HL-60 (cell line): ENCODE measurements around the gene ADGRB3.

Experiments used
- GABPA ChIP-seq: IDR thresholded peaks from 2 replicates; pipeline ENCODE4 v1.6.1; 2012; ENCODE audit warnings: low read depth
- POLR2AphosphoS5 ChIP-seq: IDR thresholded peaks from 2 replicates; pipeline ENCODE4 v1.6.1; 2012; ENCODE audit warnings: low read depth
- TF ChIP-seq, protein P1 (sequence below): IDR thresholded peaks from one replicate; pipeline ENCODE4 v1.5.1; 2011; ENCODE audit warnings: low read length, control low read depth, inconsistent platforms; ENCODE audit not compliant: insufficient read depth
- TF ChIP-seq, protein P2 (sequence below): IDR thresholded peaks from 2 replicates; pipeline ENCODE4 v1.6.1; 2012; ENCODE audit warnings: low read depth; ENCODE audit not compliant: insufficient replicate concordance

DNA sequence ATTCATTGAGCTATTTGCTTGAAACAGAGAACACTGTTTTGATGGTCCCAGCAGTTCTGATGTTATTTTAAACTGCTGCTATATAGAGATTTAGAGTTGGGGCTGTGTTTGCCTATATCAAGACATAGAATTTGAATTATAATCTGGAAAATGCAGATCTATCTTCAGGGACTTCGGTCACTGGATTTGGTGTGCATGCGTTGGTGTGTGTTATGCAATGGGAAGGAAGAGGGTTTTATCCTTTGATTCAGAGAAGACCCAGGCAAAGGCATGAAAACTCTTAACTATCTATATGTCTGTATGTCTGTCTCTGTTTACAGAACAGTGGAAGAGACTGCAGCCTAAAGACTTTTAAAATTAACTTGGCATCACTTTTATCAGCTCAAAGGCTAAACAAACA, 2.0 kb downstream of the ADGRB3 start:
- TF ChIP-seq, protein P1, sequence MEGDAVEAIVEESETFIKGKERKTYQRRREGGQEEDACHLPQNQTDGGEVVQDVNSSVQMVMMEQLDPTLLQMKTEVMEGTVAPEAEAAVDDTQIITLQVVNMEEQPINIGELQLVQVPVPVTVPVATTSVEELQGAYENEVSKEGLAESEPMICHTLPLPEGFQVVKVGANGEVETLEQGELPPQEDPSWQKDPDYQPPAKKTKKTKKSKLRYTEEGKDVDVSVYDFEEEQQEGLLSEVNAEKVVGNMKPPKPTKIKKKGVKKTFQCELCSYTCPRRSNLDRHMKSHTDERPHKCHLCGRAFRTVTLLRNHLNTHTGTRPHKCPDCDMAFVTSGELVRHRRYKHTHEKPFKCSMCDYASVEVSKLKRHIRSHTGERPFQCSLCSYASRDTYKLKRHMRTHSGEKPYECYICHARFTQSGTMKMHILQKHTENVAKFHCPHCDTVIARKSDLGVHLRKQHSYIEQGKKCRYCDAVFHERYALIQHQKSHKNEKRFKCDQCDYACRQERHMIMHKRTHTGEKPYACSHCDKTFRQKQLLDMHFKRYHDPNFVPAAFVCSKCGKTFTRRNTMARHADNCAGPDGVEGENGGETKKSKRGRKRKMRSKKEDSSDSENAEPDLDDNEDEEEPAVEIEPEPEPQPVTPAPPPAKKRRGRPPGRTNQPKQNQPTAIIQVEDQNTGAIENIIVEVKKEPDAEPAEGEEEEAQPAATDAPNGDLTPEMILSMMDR: no peak
- no peak for TF ChIP-seq POLR2AphosphoS5
- TF ChIP-seq, protein P2, sequence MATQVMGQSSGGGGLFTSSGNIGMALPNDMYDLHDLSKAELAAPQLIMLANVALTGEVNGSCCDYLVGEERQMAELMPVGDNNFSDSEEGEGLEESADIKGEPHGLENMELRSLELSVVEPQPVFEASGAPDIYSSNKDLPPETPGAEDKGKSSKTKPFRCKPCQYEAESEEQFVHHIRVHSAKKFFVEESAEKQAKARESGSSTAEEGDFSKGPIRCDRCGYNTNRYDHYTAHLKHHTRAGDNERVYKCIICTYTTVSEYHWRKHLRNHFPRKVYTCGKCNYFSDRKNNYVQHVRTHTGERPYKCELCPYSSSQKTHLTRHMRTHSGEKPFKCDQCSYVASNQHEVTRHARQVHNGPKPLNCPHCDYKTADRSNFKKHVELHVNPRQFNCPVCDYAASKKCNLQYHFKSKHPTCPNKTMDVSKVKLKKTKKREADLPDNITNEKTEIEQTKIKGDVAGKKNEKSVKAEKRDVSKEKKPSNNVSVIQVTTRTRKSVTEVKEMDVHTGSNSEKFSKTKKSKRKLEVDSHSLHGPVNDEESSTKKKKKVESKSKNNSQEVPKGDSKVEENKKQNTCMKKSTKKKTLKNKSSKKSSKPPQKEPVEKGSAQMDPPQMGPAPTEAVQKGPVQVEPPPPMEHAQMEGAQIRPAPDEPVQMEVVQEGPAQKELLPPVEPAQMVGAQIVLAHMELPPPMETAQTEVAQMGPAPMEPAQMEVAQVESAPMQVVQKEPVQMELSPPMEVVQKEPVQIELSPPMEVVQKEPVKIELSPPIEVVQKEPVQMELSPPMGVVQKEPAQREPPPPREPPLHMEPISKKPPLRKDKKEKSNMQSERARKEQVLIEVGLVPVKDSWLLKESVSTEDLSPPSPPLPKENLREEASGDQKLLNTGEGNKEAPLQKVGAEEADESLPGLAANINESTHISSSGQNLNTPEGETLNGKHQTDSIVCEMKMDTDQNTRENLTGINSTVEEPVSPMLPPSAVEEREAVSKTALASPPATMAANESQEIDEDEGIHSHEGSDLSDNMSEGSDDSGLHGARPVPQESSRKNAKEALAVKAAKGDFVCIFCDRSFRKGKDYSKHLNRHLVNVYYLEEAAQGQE: no peak
- TF ChIP-seq GABPA: no peak
